K562 (cell line): ENCODE results near the gene GPR153. TPM values are rescaled to one million over a fixed set of nuclear protein-coding genes. Genes with fewer than 3 reads are reported as not detected.

ENCODE experiments used
- DEAF1 ChIP-seq: fragments of 450-650 bp; formaldehyde crosslinking; IDR thresholded peaks from 2 replicates; pipeline ENCODE4 v1.4.0; 2020; ENCODE audit warnings: mild to moderate bottlenecking, moderate library complexity
- EWSR1 ChIP-seq: fragments of 450-650 bp; IDR thresholded peaks from 2 replicates; pipeline ENCODE4 v1.6.1; 2018; ENCODE audit warnings: borderline replicate concordance, mild to moderate bottlenecking, low read depth, moderate library complexity; ENCODE audit not compliant: partially characterized antibody
- FOXK2 ChIP-seq, 2 experiments: fragments of 450-650 bp; IDR thresholded peaks in 1 of 2; conservative IDR thresholded peaks in 1 of 2; 2 replicates each; pipeline ENCODE4 v1.6.1; 2016; ENCODE audit warnings: low read depth in 2 of 2, mild to moderate bottlenecking in 1 of 2
- ILF3 ChIP-seq: fragments of 450-650 bp; IDR thresholded peaks from 2 replicates; pipeline ENCODE4 v1.6.1; 2018; ENCODE audit warnings: antibody characterized with exemption, mild to moderate bottlenecking, moderate library complexity, borderline replicate concordance
- MYBL2 ChIP-seq, 2 experiments: fragments of 450-650 bp in 1 of 2; sonication (generic) in 1 of 2; formaldehyde crosslinking in 1 of 2; IDR thresholded peaks; 2 replicates each; pipeline versions ENCODE4 v1.6.1 to v1.8.1; 2017 to 2022; ENCODE audit warnings: borderline replicate concordance in 1 of 2, inconsistent platforms in 1 of 2, low read depth in 1 of 2, mild to moderate bottlenecking in 1 of 2, missing genetic modification reagents in 1 of 2, moderate library complexity in 1 of 2
- NFRKB ChIP-seq: fragments of 450-650 bp; IDR thresholded peaks from 2 replicates; pipeline ENCODE4 v1.6.1; 2016; ENCODE audit warnings: low read depth
- PCBP2 ChIP-seq: fragments of 200-400 bp; formaldehyde crosslinking; IDR thresholded peaks from 2 replicates; pipeline ENCODE4 v1.6.1; 2018; ENCODE audit warnings: low read length, low read depth, mild to moderate bottlenecking, moderate library complexity; ENCODE audit not compliant: poor library complexity, severe bottlenecking
- PKNOX1 ChIP-seq: fragments of 450-650 bp; IDR thresholded peaks from 2 replicates; pipeline ENCODE4 v1.6.1; 2016
- SOX6 ChIP-seq: fragments of 450-650 bp; IDR thresholded peaks from 2 replicates; pipeline ENCODE4 v1.6.1; 2014; ENCODE audit warnings: mild to moderate bottlenecking
- TOE1 ChIP-seq, 2 experiments: fragments of 450-650 bp in 1 of 2; sonication (generic) in 1 of 2; formaldehyde crosslinking in 1 of 2; IDR thresholded peaks; 2 replicates each; pipeline versions ENCODE4 v1.7.1 to v1.8.0; 2016 to 2022; ENCODE audit warnings: borderline replicate concordance in 2 of 2, mild to moderate bottlenecking in 2 of 2, antibody characterized with exemption in 1 of 2, inconsistent platforms in 1 of 2, low read depth in 1 of 2, missing genetic modification reagents in 1 of 2, moderate library complexity in 1 of 2
- U2AF2 ChIP-seq: fragments of 200-400 bp; formaldehyde crosslinking; optimal IDR thresholded peaks from 2 replicates; pipeline ENCODE3; 2017; ENCODE audit warnings: low read depth, mild to moderate bottlenecking, low read length
- ZNF318 ChIP-seq, 2 experiments: fragments of 450-650 bp; IDR thresholded peaks; 2 replicates each; pipeline ENCODE4 v1.6.1; 2016; ENCODE audit warnings: mild to moderate bottlenecking in 2 of 2, borderline replicate concordance in 1 of 2, low read depth in 1 of 2, moderate library complexity in 1 of 2
- ZNF561 ChIP-seq: fragments of 450-650 bp; formaldehyde crosslinking; conservative IDR thresholded peaks from 2 replicates; pipeline ENCODE4 v1.4.0; 2020; ENCODE audit warnings: mild to moderate bottlenecking, moderate library complexity
- ZNF778 ChIP-seq: fragments of 450-650 bp; formaldehyde crosslinking; IDR thresholded peaks from 2 replicates; pipeline ENCODE4 v1.4.0; 2020; ENCODE audit warnings: mild to moderate bottlenecking, moderate library complexity
- polyA plus RNA-seq, 8 experiments: library from polyadenylated mRNA; depleted of rRNA in 4 of 8; stranded (reverse) in 5 of 8; unstranded in 3 of 8; fragments of >200 nt; fragmentation: Nextera tagmentation in 2 of 8; fragmentation: Illumina TruSeq in 1 of 8; extraction: Ambion mirVana in 2 of 8; extraction: Trizol in 1 of 8; gene quantifications; 2 replicates each; pipeline versions ENCODE4 v1.2.1 to v1.2.3, GENCODE V29; 2011 to 2014; ENCODE audit warnings: inconsistent platforms in 1 of 8, missing spikeins in 1 of 8
- total RNA-seq, 7 experiments: library from RNA; depleted of rRNA in 6 of 7; stranded (reverse); fragments of >200 nt in 6 of 7; fragmentation: Illumina TruSeq in 2 of 7; extraction: Trizol in 2 of 7; gene quantifications; 2 replicates each; pipeline versions ENCODE4 v1.2.1 to v1.2.3, GENCODE V29; 2011 to 2021; ENCODE audit warnings: low replicate concordance in 1 of 7

The GPR153 gene
- total and polyA plus RNA-seq, 9 of the 15 experiments (the other 6 are each of a cell fraction or from before 2014, with no cell fraction given), result 0.01 to 1.5 (median 0.51) TPM

- TF ChIP-seq ZNF318 (IDR thresholded peaks at IDR 0.05; ENCODE audit: borderline replicate concordance in 1 of 2, low read depth in 1 of 2), result no peak
- no peak for TF ChIP-seq SOX6
- TF ChIP-seq NFRKB, result no peak
- no peak for TF ChIP-seq PCBP2
- no peak for TF ChIP-seq TOE1 (IDR thresholded peaks at IDR 0.05; ENCODE audit: borderline replicate concordance)
- TF ChIP-seq TOE1 (CRISPR knock-in tag; IDR thresholded peaks at IDR 0.05; ENCODE audit: borderline replicate concordance, low read depth), result no peak
- no peak for TF ChIP-seq U2AF2
- TF ChIP-seq DEAF1 (CRISPR knock-in tag), result no peak
- TF ChIP-seq ZNF561, result no peak
- TF ChIP-seq EWSR1, result no peak
- TF ChIP-seq PKNOX1, result no peak
- no peak for TF ChIP-seq ILF3
- no peak for TF ChIP-seq ZNF778
- TF ChIP-seq FOXK2 (conservative IDR thresholded peaks at IDR 0.05 in 1 of 2, IDR thresholded peaks at IDR 0.05 in 1 of 2; ENCODE audit: low read depth in 2 of 2), result no peak; a peak in 1 of 4 replicates
- no peak for TF ChIP-seq MYBL2 (IDR thresholded peaks at IDR 0.05; ENCODE audit: low read depth)
- 0 out of 2 replicates have a peak, but pooled peaks have one; percentile 19 for TF ChIP-seq MYBL2 (CRISPR knock-in tag; IDR thresholded peaks at IDR 0.05; ENCODE audit: borderline replicate concordance)
Observed at GRCh38 chr1:6208723-6209660, 51.9 kb downstream of the GPR153 start (continued).
